Measurements from ENCODE around the gene HAO2.

HAO2 gene

GRCh38 chr1:119440721-119441307 is 72.2 kb downstream of the HAO2 start:
- Histone ChIP-seq H3K9ac (ENCODE audit: low read depth, low read length) (no peak overlapping the region), H3K9me3 (ENCODE audit: insufficient read depth, low read length, severe bottlenecking) (no peaks in the 10 kb centered on the region), H3K4me3 (ENCODE audit: low read depth in 1 of 2, low read length in 2 of 2) (no peak overlapping the region), H4K20me1 (ENCODE audit: insufficient read depth, low read length) (no peaks in the 10 kb centered on the region), H3K4me1 (ENCODE audit: insufficient read depth, low read length) (no peaks in the 10 kb centered on the region), H3K79me2 (ENCODE audit: insufficient read depth, low read length) (no peaks in the 10 kb centered on the region), H3K27ac (ENCODE audit: low read length) (no peak overlapping the region), H3K36me3 (ENCODE audit: insufficient read depth, low read length) (no peaks in the 10 kb centered on the region), H3K27me3 (ENCODE audit: insufficient read depth, low read length, poor library complexity) (peaks cover 6% of the 10 kb centered on the region), H2AFZ (ENCODE audit: low read depth, low read length) (no peak overlapping the region), H3K4me2 (ENCODE audit: insufficient read depth, low read length) (no peak overlapping the region)
- ATAC-seq (ENCODE audit: insufficient read depth, low read depth), result no peak
- no peak for TF ChIP-seq EZH2 (IDR thresholded peaks at IDR 0.05; ENCODE audit: borderline replicate concordance, low read depth, low read length, severe bottlenecking)
- TF ChIP-seq, protein P1, sequence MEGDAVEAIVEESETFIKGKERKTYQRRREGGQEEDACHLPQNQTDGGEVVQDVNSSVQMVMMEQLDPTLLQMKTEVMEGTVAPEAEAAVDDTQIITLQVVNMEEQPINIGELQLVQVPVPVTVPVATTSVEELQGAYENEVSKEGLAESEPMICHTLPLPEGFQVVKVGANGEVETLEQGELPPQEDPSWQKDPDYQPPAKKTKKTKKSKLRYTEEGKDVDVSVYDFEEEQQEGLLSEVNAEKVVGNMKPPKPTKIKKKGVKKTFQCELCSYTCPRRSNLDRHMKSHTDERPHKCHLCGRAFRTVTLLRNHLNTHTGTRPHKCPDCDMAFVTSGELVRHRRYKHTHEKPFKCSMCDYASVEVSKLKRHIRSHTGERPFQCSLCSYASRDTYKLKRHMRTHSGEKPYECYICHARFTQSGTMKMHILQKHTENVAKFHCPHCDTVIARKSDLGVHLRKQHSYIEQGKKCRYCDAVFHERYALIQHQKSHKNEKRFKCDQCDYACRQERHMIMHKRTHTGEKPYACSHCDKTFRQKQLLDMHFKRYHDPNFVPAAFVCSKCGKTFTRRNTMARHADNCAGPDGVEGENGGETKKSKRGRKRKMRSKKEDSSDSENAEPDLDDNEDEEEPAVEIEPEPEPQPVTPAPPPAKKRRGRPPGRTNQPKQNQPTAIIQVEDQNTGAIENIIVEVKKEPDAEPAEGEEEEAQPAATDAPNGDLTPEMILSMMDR (IDR thresholded peaks at IDR 0.05; ENCODE audit: borderline replicate concordance, extremely low read depth, low read length, poor library complexity, severe bottlenecking), result no peak
- DNase-seq, result no peak

- Histone ChIP-seq H3K27ac (ENCODE audit: low read length) (no peak overlapping the region), H3K4me2 (ENCODE audit: insufficient read depth, low read length) (no peak overlapping the region), H3K9ac (ENCODE audit: low read depth, low read length) (no peak overlapping the region), H3K27me3 (ENCODE audit: insufficient read depth, low read length, poor library complexity) (peaks cover 6% of the 10 kb centered on the region), H3K36me3 (ENCODE audit: insufficient read depth, low read length) (no peaks in the 10 kb centered on the region), H3K4me1 (ENCODE audit: insufficient read depth, low read length) (no peaks in the 10 kb centered on the region), H4K20me1 (ENCODE audit: insufficient read depth, low read length) (no peaks in the 10 kb centered on the region), H3K9me3 (ENCODE audit: insufficient read depth, low read length, severe bottlenecking) (no peaks in the 10 kb centered on the region), H3K4me3 (ENCODE audit: low read depth in 1 of 2, low read length in 2 of 2) (no peak overlapping the region), H3K79me2 (ENCODE audit: insufficient read depth, low read length) (no peaks in the 10 kb centered on the region), H2AFZ (ENCODE audit: low read depth, low read length) (no peak overlapping the region)
- ATAC-seq (ENCODE audit: insufficient read depth, low read depth) (no peak), DNase-seq (no peak)
- TF ChIP-seq, protein P1 (IDR thresholded peaks at IDR 0.05; ENCODE audit: borderline replicate concordance, extremely low read depth, low read length, poor library complexity, severe bottlenecking), result no peak
- TF ChIP-seq EZH2 (IDR thresholded peaks at IDR 0.05; ENCODE audit: borderline replicate concordance, low read depth, low read length, severe bottlenecking), result no peak
These were observed 74.2 kb downstream of the HAO2 start for GRCh38 chr1:119442756-119443155.
